DND-41 (cell line): ENCODE results near the gene DFFB.

Source experiments
- EZH2 ChIP-seq: IDR thresholded peaks from 3 replicates; pipeline ENCODE4 v1.6.1; 2012; ENCODE audit warnings: borderline replicate concordance, low read depth, mild to moderate bottlenecking, moderate library complexity, low read length, inconsistent platforms; ENCODE audit not compliant: severe bottlenecking
- TF ChIP-seq, protein P1 (sequence below): IDR thresholded peaks from 2 replicates; pipeline ENCODE4 v1.5.1; 2012; ENCODE audit warnings: borderline replicate concordance, low read length, moderate library complexity, mild to moderate bottlenecking; ENCODE audit not compliant: poor library complexity, severe bottlenecking; ENCODE audit errors: extremely low read depth

- no peak for TF ChIP-seq EZH2
- TF ChIP-seq, protein P1, sequence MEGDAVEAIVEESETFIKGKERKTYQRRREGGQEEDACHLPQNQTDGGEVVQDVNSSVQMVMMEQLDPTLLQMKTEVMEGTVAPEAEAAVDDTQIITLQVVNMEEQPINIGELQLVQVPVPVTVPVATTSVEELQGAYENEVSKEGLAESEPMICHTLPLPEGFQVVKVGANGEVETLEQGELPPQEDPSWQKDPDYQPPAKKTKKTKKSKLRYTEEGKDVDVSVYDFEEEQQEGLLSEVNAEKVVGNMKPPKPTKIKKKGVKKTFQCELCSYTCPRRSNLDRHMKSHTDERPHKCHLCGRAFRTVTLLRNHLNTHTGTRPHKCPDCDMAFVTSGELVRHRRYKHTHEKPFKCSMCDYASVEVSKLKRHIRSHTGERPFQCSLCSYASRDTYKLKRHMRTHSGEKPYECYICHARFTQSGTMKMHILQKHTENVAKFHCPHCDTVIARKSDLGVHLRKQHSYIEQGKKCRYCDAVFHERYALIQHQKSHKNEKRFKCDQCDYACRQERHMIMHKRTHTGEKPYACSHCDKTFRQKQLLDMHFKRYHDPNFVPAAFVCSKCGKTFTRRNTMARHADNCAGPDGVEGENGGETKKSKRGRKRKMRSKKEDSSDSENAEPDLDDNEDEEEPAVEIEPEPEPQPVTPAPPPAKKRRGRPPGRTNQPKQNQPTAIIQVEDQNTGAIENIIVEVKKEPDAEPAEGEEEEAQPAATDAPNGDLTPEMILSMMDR, result no peak
Measured at GRCh38 chr1:3885611-3886010, 28.3 kb downstream of the DFFB start.
